GM12872 (cell line): ENCODE measurements around the gene FAM181B.

ENCODE experiments used
- CTCF ChIP-seq: IDR thresholded peaks from 3 replicates; pipeline ENCODE4 v1.5.1; 2011; ENCODE audit warnings: low read depth, mild to moderate bottlenecking, low read length, moderate library complexity; ENCODE audit not compliant: insufficient read depth

FAM181B gene

GRCh38 chr11:82719361-82720105 is 14.1 kb downstream of the FAM181B start:
- no peak for TF ChIP-seq CTCF

GRCh38 chr11:82718821-82719220 is 14.8 kb downstream of the FAM181B start:
- no peak for TF ChIP-seq CTCF

GRCh38 chr11:82718307-82718706 is 15.4 kb downstream of the FAM181B start:
- peak; percentile 81 for TF ChIP-seq CTCF

GRCh38 chr11:82714346-82715174 is 19.1 kb downstream of the FAM181B start:
- TF ChIP-seq CTCF, result no peak

GRCh38 chr11:82711648-82712047 is 22.0 kb downstream of the FAM181B start:
- no peak for TF ChIP-seq CTCF

GRCh38 chr11:82703796-82704195 is 29.9 kb downstream of the FAM181B start:
- no peak for TF ChIP-seq CTCF

GRCh38 chr11:82703226-82703625 is 30.4 kb downstream of the FAM181B start:
- TF ChIP-seq CTCF, result no peak
